WTC11 (cell line): ENCODE results near the gene PLPP2. TPM values are rescaled to one million over a fixed set of nuclear protein-coding genes. Genes with fewer than 3 reads are reported as not detected.

Experiments used
- ATAC-seq: fragments of 200-7000 bp; cut with Tn5 transposase; 2 replicates; pipeline ENCODE4 v1.10.0; 2021; ENCODE audit warnings: mild to moderate bottlenecking, moderate library complexity
- CTCF ChIA-PET: fragments of 300-600 bp; sonication (Branson Sonifier 250); formaldehyde crosslinking; loops from one replicate; lab custom pipeline; 2021; ENCODE audit warnings: antibody characterized with exemption; lab: Charles Lee
- POLR2A ChIA-PET: fragments of 350-600 bp; sonication (Branson Sonifier 250); formaldehyde crosslinking; loops from one replicate; lab custom pipeline; 2021; ENCODE audit warnings: antibody characterized with exemption; lab: Charles Lee
- DNase-seq: peaks from one replicate; pipeline ENCODE4 v3.0.0; 2021; ENCODE audit warnings: low spot score
- H3K27ac Mint-ChIP-seq: 2 replicates; pipeline ENCODE4 v1.8.0; 2021; ENCODE audit warnings: mixed read lengths
- H3K27me3 Mint-ChIP-seq: 2 replicates; pipeline ENCODE4 v1.8.0; 2021; ENCODE audit warnings: low read depth, mild to moderate bottlenecking, moderate library complexity, mixed read lengths
- H3K36me3 Mint-ChIP-seq: 2 replicates; pipeline ENCODE4 v1.8.0; 2021; ENCODE audit warnings: mixed read lengths
- H3K4me1 Mint-ChIP-seq: 2 replicates; pipeline ENCODE4 v1.8.0; 2022; ENCODE audit warnings: mixed read lengths
- H3K4me3 Mint-ChIP-seq: 2 replicates; pipeline ENCODE4 v1.8.0; 2021; ENCODE audit warnings: mild to moderate bottlenecking, moderate library complexity, mixed read lengths
- H3K9me3 Mint-ChIP-seq: 2 replicates; pipeline ENCODE4 v1.8.0; 2021; ENCODE audit warnings: mixed read lengths
- ETV6 ChIP-seq: sonication (generic); formaldehyde crosslinking; IDR thresholded peaks from 2 replicates; pipeline ENCODE4 v1.8.1; 2022; ENCODE audit warnings: mild to moderate bottlenecking, missing genetic modification reagents
- FOXK1 ChIP-seq: sonication (generic); formaldehyde crosslinking; IDR thresholded peaks from 2 replicates; pipeline ENCODE4 v1.8.0; 2022; ENCODE audit warnings: mild to moderate bottlenecking, moderate library complexity, missing genetic modification reagents
- GABPB1 ChIP-seq: sonication (generic); formaldehyde crosslinking; IDR thresholded peaks from 2 replicates; pipeline ENCODE4 v1.8.1; 2023; ENCODE audit warnings: mild to moderate bottlenecking, missing genetic modification reagents
- GRHL2 ChIP-seq: fragments of 250-450 bp; sonication (Bioruptor Pico); IDR thresholded peaks from 2 replicates; pipeline ENCODE4 v1.8.0; 2022; ENCODE audit warnings: mild to moderate bottlenecking, moderate library complexity; ENCODE audit not compliant: insufficient replicate concordance, severe bottlenecking
- JUN ChIP-seq: sonication (generic); formaldehyde crosslinking; IDR thresholded peaks from 2 replicates; pipeline ENCODE4 v1.8.0; 2023; ENCODE audit warnings: mild to moderate bottlenecking, missing genetic modification reagents
- NFYB ChIP-seq: sonication (generic); formaldehyde crosslinking; conservative IDR thresholded peaks from 2 replicates; pipeline ENCODE4 v1.8.0; 2022; ENCODE audit warnings: low read depth, missing genetic modification reagents
- NR1H2 ChIP-seq: sonication (generic); formaldehyde crosslinking; IDR thresholded peaks from 2 replicates; pipeline ENCODE4 v1.9.0; 2021; ENCODE audit warnings: mild to moderate bottlenecking, moderate library complexity, missing genetic modification reagents
- TP53 ChIP-seq: sonication (generic); formaldehyde crosslinking; IDR thresholded peaks from 2 replicates; pipeline ENCODE4 v1.8.1; 2023; ENCODE audit warnings: mild to moderate bottlenecking, missing genetic modification reagents
- ZNF263 ChIP-seq: sonication (generic); formaldehyde crosslinking; IDR thresholded peaks from 2 replicates; pipeline ENCODE4 v1.8.1; 2022; ENCODE audit warnings: low read depth, mild to moderate bottlenecking, moderate library complexity, missing genetic modification reagents
- ZNF416 ChIP-seq: fragments of 250-450 bp; sonication (Bioruptor Pico); IDR thresholded peaks from 2 replicates; pipeline ENCODE4 v1.9.0; 2021; ENCODE audit warnings: mild to moderate bottlenecking, inconsistent platforms
- total RNA-seq: library from RNA; stranded (reverse); gene quantifications from 3 replicates; pipeline ENCODE4 v1.2.3, GENCODE V29; 2021
- TF ChIP-seq, protein P1 (sequence below): sonication (generic); formaldehyde crosslinking; IDR thresholded peaks from 2 replicates; pipeline ENCODE4 v1.8.0; 2023; ENCODE audit warnings: missing genetic modification reagents
- TF ChIP-seq, protein P2 (sequence below): sonication (generic); formaldehyde crosslinking; IDR thresholded peaks from 2 replicates; pipeline ENCODE4 v1.8.0; 2022; ENCODE audit warnings: mild to moderate bottlenecking, missing genetic modification reagents
- TF ChIP-seq, protein P3 (sequence below): sonication (generic); formaldehyde crosslinking; IDR thresholded peaks from 2 replicates; pipeline ENCODE4 v1.8.0; 2023; ENCODE audit warnings: mild to moderate bottlenecking, missing genetic modification reagents
- TF ChIP-seq, protein P4 (sequence below): sonication (generic); formaldehyde crosslinking; IDR thresholded peaks from 2 replicates; pipeline ENCODE4 v1.8.0; 2022; ENCODE audit warnings: mild to moderate bottlenecking, missing genetic modification reagents
- TF ChIP-seq, protein P5 (sequence below): sonication (generic); formaldehyde crosslinking; conservative IDR thresholded peaks from 2 replicates; pipeline ENCODE4 v1.8.1; 2022; ENCODE audit warnings: mild to moderate bottlenecking, missing genetic modification reagents
- TF ChIP-seq, protein P6 (sequence below): fragments of 250-450 bp; sonication (Bioruptor Pico); IDR thresholded peaks from 2 replicates; pipeline ENCODE4 v2.1.2; 2022; ENCODE audit warnings: mild to moderate bottlenecking, moderate library complexity

Gene PLPP2
- total RNA-seq, 1 experiment from 2014 or later = 78.7 TPM

DNA sequence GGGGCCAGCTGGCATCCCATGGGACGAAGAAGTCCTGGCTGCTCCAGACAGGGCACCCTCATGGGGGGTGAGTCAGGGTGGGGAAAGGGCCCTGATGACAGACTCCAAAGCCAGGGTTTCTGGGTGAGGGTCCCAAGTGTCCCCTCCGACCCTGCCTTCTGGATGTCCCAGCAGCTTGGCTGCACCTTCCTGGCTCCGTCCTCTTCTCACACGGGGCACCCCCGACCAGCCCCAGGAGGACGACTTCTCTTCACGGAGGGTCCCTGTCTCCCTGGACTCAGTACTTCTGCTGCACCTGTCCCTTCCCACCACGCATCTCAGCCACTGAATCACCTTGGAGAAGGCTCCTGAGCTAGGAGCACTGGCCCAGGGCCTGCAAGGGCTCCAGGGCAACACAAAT is 33.5 kb upstream of the PLPP2 start:
- ChIA-PET POLR2A (no interaction called here), CTCF (no interaction called here)
- Mint-ChIP-seq H3K36me3 (peaks cover 60% of the 10 kb centered on the region), H3K27ac (no peak overlapping the region), H3K9me3 (peaks cover 14% of the 10 kb centered on the region), H3K27me3 (peaks cover 3% of the 10 kb centered on the region; the same call in 1 of the 2 replicates), H3K4me3 (no peak overlapping the region), H3K4me1 (no peaks in the 10 kb centered on the region)
- ATAC-seq (no peak), DNase-seq (no peak)
- TF ChIP-seq ETV6 (CRISPR knock-in tag) (no peak), NFYB (CRISPR knock-in tag) (no peak), ZNF416 (CRISPR knock-in tag) (no peak), NR1H2 (CRISPR knock-in tag) (no peak), GRHL2 (CRISPR knock-in tag) (no peak), TP53 (CRISPR knock-in tag) (no peak)
- TF ChIP-seq, protein P1, sequence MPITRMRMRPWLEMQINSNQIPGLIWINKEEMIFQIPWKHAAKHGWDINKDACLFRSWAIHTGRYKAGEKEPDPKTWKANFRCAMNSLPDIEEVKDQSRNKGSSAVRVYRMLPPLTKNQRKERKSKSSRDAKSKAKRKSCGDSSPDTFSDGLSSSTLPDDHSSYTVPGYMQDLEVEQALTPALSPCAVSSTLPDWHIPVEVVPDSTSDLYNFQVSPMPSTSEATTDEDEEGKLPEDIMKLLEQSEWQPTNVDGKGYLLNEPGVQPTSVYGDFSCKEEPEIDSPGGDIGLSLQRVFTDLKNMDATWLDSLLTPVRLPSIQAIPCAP (CRISPR knock-in tag) = no peak
- TF ChIP-seq, protein P2, sequence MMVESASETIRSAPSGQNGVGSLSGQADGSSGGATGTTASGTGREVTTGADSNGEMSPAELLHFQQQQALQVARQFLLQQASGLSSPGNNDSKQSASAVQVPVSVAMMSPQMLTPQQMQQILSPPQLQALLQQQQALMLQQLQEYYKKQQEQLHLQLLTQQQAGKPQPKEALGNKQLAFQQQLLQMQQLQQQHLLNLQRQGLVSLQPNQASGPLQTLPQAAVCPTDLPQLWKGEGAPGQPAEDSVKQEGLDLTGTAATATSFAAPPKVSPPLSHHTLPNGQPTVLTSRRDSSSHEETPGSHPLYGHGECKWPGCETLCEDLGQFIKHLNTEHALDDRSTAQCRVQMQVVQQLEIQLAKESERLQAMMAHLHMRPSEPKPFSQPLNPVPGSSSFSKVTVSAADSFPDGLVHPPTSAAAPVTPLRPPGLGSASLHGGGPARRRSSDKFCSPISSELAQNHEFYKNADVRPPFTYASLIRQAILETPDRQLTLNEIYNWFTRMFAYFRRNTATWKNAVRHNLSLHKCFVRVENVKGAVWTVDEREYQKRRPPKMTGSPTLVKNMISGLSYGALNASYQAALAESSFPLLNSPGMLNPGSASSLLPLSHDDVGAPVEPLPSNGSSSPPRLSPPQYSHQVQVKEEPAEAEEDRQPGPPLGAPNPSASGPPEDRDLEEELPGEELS (CRISPR knock-in tag) = no peak
- TF ChIP-seq, protein P3, sequence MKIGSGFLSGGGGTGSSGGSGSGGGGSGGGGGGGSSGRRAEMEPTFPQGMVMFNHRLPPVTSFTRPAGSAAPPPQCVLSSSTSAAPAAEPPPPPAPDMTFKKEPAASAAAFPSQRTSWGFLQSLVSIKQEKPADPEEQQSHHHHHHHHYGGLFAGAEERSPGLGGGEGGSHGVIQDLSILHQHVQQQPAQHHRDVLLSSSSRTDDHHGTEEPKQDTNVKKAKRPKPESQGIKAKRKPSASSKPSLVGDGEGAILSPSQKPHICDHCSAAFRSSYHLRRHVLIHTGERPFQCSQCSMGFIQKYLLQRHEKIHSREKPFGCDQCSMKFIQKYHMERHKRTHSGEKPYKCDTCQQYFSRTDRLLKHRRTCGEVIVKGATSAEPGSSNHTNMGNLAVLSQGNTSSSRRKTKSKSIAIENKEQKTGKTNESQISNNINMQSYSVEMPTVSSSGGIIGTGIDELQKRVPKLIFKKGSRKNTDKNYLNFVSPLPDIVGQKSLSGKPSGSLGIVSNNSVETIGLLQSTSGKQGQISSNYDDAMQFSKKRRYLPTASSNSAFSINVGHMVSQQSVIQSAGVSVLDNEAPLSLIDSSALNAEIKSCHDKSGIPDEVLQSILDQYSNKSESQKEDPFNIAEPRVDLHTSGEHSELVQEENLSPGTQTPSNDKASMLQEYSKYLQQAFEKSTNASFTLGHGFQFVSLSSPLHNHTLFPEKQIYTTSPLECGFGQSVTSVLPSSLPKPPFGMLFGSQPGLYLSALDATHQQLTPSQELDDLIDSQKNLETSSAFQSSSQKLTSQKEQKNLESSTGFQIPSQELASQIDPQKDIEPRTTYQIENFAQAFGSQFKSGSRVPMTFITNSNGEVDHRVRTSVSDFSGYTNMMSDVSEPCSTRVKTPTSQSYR (CRISPR knock-in tag) = no peak
- TF ChIP-seq, protein P4, sequence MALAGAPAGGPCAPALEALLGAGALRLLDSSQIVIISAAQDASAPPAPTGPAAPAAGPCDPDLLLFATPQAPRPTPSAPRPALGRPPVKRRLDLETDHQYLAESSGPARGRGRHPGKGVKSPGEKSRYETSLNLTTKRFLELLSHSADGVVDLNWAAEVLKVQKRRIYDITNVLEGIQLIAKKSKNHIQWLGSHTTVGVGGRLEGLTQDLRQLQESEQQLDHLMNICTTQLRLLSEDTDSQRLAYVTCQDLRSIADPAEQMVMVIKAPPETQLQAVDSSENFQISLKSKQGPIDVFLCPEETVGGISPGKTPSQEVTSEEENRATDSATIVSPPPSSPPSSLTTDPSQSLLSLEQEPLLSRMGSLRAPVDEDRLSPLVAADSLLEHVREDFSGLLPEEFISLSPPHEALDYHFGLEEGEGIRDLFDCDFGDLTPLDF (CRISPR knock-in tag) = no peak
- TF ChIP-seq, protein P5, sequence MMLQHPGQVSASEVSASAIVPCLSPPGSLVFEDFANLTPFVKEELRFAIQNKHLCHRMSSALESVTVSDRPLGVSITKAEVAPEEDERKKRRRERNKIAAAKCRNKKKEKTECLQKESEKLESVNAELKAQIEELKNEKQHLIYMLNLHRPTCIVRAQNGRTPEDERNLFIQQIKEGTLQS (CRISPR knock-in tag) = no peak
- TF ChIP-seq, protein P6, sequence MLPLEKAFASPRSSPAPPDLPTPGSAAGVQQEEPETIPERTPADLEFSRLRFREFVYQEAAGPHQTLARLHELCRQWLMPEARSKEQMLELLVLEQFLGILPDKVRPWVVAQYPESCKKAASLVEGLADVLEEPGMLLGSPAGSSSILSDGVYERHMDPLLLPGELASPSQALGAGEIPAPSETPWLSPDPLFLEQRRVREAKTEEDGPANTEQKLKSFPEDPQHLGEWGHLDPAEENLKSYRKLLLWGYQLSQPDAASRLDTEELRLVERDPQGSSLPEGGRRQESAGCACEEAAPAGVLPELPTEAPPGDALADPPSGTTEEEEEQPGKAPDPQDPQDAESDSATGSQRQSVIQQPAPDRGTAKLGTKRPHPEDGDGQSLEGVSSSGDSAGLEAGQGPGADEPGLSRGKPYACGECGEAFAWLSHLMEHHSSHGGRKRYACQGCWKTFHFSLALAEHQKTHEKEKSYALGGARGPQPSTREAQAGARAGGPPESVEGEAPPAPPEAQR = no peak

DNA sequence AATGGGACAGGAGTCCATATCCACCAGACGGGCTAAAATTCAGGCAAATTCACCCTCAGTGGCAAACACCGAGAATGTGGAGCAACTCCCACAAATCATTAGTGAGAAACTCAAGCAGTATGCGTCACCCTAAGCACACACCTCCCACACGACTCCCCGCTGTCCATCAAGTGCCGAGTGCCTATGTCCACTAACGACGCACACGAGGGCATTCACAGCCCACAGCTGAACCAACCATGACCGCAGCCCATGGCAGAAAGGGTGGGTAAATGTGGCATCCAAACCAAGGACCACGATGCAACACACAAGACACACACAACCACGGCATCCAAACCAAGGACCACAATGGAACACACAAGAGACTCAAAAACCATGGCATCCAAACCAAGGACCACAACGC is 31.4 kb upstream of the PLPP2 start:
- Mint-ChIP-seq H3K4me3 (no peak overlapping the region), H3K36me3 (peaks cover 53% of the 10 kb centered on the region), H3K27me3 (peaks cover 3% of the 10 kb centered on the region; the same call in 1 of the 2 replicates), H3K4me1 (no peaks in the 10 kb centered on the region), H3K9me3 (peaks cover 24% of the 10 kb centered on the region), H3K27ac (no peak overlapping the region)
- DNase-seq = no peak
- CTCF ChIA-PET = no interaction called here
- TF ChIP-seq FOXK1 (CRISPR knock-in tag) (no peak), GABPB1 (CRISPR knock-in tag) (no peak), ZNF263 (no peak), JUN (CRISPR knock-in tag) (no peak)
- TF ChIP-seq, protein P5 (CRISPR knock-in tag) = no peak
- POLR2A ChIA-PET = no interaction called here
- ATAC-seq = no peak
